Stimulated activated CD8-positive, alpha-beta memory T cell treated with anti-CD3 and anti-CD28 coated beads, Interleukin-15, amount 100 ng/mL, for 48 hours (primary cell): ENCODE results near the gene ASPHD2.
"Not testable (repeated sequence)": the region's sequence is repeated elsewhere in the genome, so short reads cannot be mapped to it uniquely, and the experiment has no call there.

ENCODE experiments used
- DNase-seq, 2 donors: peaks; one replicate each; pipeline ENCODE4 v3.0.0-alpha.2; 2020; ENCODE audit warnings: low read depth in 2 of 2

ASPHD2 gene

DNA sequence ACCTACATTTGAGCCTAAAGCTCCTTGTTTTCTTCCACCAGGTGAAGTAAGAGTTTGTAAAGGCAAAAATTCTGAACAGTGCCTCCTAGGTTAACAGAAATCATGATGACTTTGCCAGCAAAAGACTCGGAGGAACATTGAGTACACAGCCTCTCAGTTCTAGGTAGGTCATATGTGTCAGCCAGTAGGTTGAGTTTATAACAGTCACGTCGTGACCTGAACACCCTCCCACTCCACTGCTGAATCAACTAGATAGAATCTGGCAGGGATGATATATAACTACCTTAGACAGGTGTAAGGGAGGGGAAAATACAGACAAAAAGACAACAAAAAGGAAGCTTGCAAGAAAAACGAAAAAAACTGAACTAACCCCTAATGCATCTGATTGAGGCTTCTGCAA lies 12.8 kb upstream of the ASPHD2 start:
- no peak for DNase-seq

- no peak for DNase-seq
These were observed 12.3 kb upstream of the ASPHD2 start for GRCh38 chr22:26416670-26417276.

GRCh38 chr22:26417406-26417805 lies 11.7 kb upstream of the ASPHD2 start:
- DNase-seq: no peak

GRCh38 chr22:26418620-26419019 lies 10.4 kb upstream of the ASPHD2 start:
- DNase-seq: no peak

DNA sequence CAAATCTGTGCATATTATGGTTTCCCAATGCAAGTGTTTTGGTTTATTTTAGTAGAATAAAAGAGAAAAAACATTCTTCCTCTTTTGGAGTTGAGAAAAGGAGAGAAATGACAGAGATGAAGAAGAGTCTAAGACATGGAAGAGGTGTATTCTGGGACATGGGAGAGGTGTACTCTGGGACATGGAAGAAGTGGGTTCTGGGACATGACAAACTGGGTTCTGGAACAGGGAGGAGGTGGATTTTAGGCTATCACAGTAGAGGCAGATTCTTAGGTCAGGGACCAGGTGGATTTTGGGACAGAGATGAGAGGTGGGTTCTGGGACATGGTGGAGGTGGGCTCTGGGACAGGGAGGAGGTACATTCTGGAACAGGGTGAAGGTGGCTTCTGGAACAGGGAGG lies 2.1 kb upstream of the ASPHD2 start:
- DNase-seq: no peak

DNA sequence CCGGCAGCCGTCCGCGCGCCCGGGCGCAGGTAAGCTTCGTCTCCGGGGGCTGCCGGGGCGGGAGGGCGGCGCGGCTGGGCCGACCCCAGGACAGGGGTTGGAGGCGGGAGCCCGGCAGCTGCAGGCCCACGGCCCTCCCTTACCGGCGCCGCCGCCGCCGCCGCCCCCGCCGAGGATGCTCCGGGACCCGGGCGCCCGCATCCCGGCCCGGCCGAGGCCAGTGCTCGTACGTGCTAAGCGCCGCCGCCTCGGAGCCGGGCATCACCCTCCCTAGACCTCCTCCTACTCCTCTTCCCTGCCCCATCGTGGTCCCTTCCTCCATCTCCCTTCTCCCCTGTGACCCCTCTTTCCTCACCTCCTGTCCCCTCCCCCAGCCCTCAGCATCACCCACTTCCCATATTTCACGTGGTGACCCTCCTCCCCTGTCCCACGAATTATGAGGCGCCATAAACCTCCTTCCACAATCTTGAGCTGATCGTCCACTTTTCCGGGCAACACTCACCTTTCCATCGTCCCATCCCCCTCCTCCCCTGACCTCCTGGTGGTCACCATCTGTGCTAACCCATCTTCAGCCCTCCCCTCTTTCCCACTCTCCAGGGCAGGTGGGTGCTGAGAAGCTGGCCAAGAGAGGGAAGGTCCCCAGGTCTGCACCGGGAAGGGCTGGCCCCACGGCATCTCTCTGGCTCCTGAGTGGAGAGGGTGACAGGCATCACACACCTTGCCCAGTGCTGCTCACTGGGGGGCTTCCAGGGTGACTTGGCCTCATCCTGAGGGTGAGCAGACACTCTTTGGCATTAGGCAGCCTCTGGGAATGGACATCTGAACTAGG lies 612 bp downstream of the ASPHD2 start:
- no peak for DNase-seq

DNA sequence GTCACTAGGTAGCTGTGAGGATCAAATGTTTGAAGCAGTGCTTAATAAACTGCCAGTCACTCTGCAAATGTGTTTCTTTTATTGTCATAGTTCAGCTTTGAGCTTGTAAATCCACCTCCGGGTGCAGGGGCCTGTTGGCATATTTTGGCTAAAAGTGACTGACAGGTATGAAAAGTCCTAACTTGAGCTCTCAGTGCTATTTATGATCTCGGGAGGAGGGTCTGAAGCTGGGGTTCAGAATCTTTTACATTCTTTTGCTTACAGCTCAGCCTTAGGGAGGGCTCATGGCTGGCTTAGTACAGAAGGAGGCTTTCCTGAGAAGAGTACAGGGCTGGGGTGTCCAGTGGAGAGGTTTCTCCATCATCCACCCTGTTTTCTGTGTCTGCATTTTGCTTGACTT lies 1.5 kb downstream of the ASPHD2 start:
- DNase-seq: no peak

DNA sequence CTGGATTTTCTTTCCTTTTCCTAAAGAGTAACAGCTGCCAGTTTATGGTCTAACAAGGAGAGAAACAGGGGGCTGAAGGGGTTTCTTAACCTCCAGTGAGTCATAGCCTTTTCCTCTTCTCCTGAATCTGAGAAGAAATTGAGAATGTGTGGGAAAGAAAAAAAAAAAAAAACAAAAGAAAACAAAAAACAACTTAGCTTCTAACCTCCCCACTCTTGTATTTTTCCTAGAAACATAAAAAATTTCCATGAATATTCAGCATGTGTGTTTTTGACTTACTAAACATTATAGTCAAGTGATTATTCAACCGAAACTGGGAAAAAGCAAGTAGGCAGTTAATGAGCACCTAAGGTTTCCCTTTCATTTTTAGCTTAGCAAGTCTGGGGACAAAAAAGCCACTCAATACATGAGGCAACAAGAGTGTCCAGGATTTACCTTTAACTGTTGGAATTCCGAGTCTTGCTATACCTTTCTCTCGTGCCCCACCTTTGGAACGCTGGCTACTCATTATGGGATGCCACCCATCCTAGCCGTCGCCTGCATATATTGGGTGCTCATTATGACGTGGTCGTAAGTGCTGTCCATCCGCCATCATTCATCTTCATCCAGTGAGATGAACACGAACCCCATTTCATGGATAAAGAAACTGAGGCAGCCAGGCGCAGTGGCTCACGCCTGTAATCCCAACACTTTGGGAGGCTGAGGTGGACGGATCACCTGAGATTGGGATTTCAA lies 2.4 kb downstream of the ASPHD2 start:
- DNase-seq: no peak

GRCh38 chr22:26432619-26433311 lies 3.7 kb downstream of the ASPHD2 start:
- DNase-seq: no peak

DNA sequence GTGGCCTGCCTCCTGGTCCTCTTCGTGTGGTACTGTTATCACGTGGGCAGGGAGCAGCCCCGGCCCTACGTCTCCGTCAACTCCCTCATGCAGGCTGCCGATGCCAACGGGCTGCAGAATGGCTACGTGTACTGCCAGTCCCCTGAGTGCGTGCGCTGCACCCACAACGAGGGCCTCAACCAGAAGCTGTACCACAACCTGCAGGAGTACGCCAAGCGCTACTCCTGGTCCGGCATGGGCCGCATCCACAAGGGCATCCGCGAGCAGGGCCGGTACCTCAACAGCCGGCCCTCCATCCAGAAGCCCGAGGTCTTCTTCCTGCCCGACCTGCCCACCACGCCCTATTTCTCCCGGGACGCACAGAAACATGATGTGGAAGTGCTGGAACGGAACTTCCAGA lies 4.7 kb downstream of the ASPHD2 start:
- DNase-seq: no peak

DNA sequence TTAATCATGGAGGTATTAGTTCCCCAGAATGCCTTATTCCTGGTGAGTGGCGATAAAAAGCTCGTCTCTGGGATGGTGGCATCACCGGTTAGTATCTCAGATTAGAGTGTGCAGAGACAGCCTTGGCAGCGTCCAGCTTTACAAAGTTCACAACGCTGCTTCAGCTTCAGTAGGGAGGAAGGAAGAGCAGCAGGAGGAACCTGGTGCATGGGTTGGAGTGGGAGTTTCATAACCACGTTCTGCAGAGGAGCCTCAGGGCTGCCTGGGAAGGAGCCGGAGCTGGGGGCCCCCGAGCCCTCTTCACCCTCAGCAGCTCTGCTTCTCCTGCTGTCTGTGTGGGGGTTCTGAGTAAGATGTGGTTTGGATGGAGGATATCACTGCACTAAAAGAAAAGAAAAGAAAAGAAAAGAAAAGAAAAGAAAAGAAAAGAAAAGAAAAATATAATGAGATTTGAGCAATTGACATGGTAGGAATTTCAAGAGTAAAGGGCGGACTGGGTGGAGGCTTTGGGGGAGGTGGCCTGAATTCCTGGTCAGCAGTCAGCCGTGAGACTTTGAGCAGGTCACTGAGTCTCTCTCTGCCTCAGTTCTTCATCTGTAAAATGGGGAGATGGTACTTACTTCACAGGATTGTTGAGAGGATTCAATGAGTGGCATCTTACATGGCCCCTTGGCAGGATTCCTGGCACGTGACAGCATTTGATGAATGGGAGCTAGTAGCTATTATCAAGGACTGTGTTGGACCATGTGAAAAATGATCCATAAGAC lies 6.5 kb downstream of the ASPHD2 start:
- no peak for DNase-seq

DNA sequence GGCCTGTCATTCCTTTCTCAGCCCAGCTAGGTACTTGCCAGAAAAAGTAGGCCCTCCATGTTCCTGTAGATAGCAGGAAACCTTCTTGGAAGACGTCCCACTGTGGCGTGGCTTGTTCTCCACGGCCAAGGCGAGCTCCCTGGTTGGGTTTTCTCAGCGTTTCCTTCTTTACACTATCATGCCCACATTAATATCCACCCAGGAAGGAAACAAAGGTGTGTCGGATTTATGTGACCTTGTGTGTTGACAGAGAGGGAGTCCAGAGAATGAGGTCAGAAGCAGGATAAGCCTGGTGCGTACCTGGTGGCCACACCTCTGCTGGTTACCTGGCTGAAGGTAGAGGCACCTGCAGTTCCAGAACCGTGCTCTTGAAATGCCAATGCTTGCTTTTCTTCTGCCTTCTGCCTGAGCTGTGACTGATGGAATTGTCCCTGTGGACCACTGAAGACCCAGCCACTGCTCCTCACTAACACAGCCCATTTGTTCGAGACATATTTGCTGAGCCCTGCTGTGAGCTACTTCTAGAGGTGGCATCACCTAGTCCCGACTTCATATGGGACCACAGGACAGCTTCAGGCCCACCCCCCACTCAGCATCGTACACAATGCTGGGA lies 7.9 kb downstream of the ASPHD2 start:
- DNase-seq: no peak

- DNase-seq: no peak
These were observed 8.8 kb downstream of the ASPHD2 start for GRCh38 chr22:26437694-26438392.

- DNase-seq: not testable (repeated sequence)
These were observed 9.7 kb downstream of the ASPHD2 start for GRCh38 chr22:26438776-26439175.

DNA sequence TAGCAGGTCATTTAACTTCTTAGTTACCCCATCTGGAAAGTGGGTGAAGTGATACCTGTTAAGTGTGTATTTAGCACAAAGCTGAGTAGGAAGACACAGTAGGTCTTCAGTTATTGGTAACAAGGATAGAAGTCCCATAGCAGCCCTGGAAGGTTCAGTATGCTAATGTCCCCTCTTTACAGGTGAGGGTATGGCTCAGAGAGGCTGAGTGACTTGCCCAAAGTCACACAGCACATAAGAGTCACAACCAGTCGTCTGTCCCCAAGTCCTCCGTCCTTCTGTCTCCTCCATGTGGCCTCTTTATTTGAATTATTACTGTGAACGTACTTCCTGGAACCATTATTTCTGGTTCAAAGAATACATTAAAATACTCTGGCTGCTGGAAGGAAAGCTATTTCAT lies 10.5 kb downstream of the ASPHD2 start:
- DNase-seq: no peak

- DNase-seq: no peak
These were observed 13.2 kb downstream of the ASPHD2 start for GRCh38 chr22:26442086-26442756.

DNA sequence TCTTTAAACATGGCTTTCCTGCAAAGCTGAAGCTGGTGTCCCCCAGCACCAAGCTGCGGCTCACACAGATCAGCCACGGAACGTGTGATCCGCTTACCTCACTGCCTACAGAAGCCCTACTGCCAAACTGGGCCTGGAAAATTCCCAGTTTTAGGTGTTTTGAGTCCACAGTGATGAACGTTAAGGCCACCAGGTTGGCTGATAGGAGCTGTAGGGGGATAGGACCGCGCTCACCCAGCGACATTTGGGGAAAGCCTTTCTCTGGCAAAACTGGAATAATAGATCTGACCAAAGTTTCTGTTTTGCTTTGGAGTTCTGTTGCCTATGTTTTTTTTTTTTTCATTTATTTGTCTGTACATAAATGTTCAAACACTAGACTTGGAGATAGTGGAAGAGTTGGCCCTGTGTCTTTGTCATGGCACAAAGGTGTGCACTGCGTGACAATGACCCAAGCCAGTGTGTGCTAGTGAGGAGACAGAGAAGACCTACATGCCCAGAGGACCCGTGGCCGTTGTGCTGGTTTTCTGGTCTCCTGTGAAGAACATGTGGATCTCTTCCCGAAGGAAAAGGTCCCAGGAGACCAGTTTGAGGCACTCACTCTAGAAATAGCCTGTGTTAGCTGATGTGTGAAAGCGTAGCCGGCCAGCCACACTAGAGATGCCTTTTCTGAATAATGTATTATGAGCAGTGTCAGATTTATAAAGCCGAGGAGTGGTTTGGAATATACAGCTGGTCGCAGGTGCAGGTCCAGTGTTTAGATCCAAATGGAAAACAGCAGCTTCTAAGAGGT lies 15.0 kb downstream of the ASPHD2 start:
- no peak for DNase-seq

- no peak for DNase-seq
These were observed 15.7 kb downstream of the ASPHD2 start for GRCh38 chr22:26444777-26445176.
